Upper lobe of left lung (tissue), 4 donors: ENCODE data around the gene RPAP2.

ENCODE experiments used
- CTCF ChIP-seq, 6 experiments: fragments of 450-650 bp in 4 of 6; fragments of 200-600 bp in 2 of 6; sonication (generic) in 2 of 6; IDR thresholded peaks; one replicate each; pipeline ENCODE4 v1.5.1; 2016 to 2019; ENCODE audit warnings: antibody characterized with exemption in 6 of 6
- EP300 ChIP-seq, 4 donors: sonication (generic); formaldehyde crosslinking; IDR thresholded peaks; one replicate each; pipeline ENCODE4 v1.5.1; 2017; ENCODE audit warnings: antibody characterized with exemption in 4 of 4, control low read depth in 2 of 4
- POLR2A ChIP-seq, 4 donors: fragments of 450-650 bp; IDR thresholded peaks; one replicate each; pipeline ENCODE4 v1.5.1; 2016 to 2017; ENCODE audit warnings: antibody characterized with exemption in 4 of 4, mild to moderate bottlenecking in 2 of 4
- POLR2AphosphoS5 ChIP-seq, 2 donors: sonication (generic); formaldehyde crosslinking; IDR thresholded peaks; one replicate each; pipeline ENCODE4 v1.5.1; 2017; ENCODE audit warnings: antibody characterized with exemption in 2 of 2

- TF ChIP-seq CTCF (IDR thresholded peaks at IDR 0.05), result no peak
- no peak for TF ChIP-seq EP300 (IDR thresholded peaks at IDR 0.05)
- no peak for TF ChIP-seq POLR2A (IDR thresholded peaks at IDR 0.05)
- no peak for TF ChIP-seq POLR2AphosphoS5 (IDR thresholded peaks at IDR 0.05)
These were observed 142.4 kb downstream of the RPAP2 start for GRCh38 chr1:92441316-92441696.
